NCI-H2171 treated with DMSO at 0.1 percent for 48 hours (cell line): ENCODE measurements around the gene SENP5.

ENCODE experiments used
- DNase-seq: peaks from one replicate; lab custom pipeline; 2025; lab: John Stamatoyannopoulos, UW

The SENP5 gene

GRCh38 chr3:196969134-196969659 lies 101.5 kb downstream of the SENP5 start:
- no peak for DNase-seq

- peak; percentile 56 for DNase-seq
These were observed 102.2 kb downstream of the SENP5 start for GRCh38 chr3:196969660-196970546.

- no peak for DNase-seq
These were observed 102.9 kb downstream of the SENP5 start for GRCh38 chr3:196970547-196971093.

GRCh38 chr3:196971094-196971698 lies 103.5 kb downstream of the SENP5 start:
- DNase-seq = no peak

- DNase-seq = no peak
These were observed 106.9 kb downstream of the SENP5 start for GRCh38 chr3:196974661-196975060.

GRCh38 chr3:196975349-196975748 lies 107.6 kb downstream of the SENP5 start:
- no peak for DNase-seq

GRCh38 chr3:196976941-196977340 lies 109.2 kb downstream of the SENP5 start:
- no peak for DNase-seq

GRCh38 chr3:196979545-196979944 lies 111.8 kb downstream of the SENP5 start:
- DNase-seq = no peak

GRCh38 chr3:196981657-196982056 lies 113.9 kb downstream of the SENP5 start:
- DNase-seq = no peak

GRCh38 chr3:196983186-196983585 lies 115.5 kb downstream of the SENP5 start:
- DNase-seq = no peak
